Measurements from ENCODE around the gene XPC.

The XPC gene

DNA sequence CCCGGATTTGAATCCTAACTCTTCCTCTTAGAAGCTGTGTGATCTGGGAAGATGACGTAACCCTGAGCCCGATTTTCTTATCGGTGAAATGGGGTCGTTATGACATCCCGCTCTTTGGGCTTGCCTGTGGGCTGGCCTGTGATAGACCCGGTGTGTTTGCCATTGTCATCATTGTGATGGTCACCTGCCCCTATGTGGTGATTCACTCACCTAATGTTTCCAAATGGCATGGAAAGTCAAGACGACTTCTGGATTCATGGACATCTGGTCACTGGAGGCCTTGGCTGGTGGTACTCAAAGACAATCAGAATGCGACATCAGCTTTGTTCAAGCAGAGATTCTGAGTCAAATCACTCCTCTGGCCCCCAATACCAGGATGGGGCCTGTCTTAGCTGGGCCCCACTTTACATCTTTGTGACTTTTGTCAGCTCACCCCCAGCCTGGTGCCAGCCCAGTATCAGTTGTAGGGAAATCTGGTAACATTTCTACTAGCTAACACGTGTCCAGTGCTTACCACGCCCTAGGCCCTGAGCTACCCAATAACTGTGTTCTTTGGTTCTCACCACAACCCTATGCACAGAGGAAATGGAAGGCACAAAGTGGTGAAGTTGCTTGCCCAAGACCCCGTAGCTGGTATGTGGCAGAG is 50.8 kb downstream of the XPC start:
- TF ChIP-seq TCF12 (IDR thresholded peaks at IDR 0.05; ENCODE audit: low read depth) (no peak), RAD21 (IDR thresholded peaks at IDR 0.05; ENCODE audit: low read depth) (no peak), FOXM1 (IDR thresholded peaks at IDR 0.05; ENCODE audit: borderline replicate concordance, low read depth) (no peak), TEAD4 (IDR thresholded peaks at IDR 0.05) (no peak), TAF1 (IDR thresholded peaks at IDR 0.05; ENCODE audit: low read depth) (no peak), YY1 (IDR thresholded peaks at IDR 0.05; ENCODE audit: low read depth) (no peak), EP300 (IDR thresholded peaks at IDR 0.05; ENCODE audit: borderline replicate concordance) (no peak), ZBTB7A (IDR thresholded peaks at IDR 0.05; ENCODE audit: low read depth) (no peak), EGR1 (IDR thresholded peaks at IDR 0.05) (no peak), CREB1 (IDR thresholded peaks at IDR 0.05; ENCODE audit: low read depth) (no peak), CEBPB (IDR thresholded peaks at IDR 0.05) (no peak)
- TF ChIP-seq, protein P1, sequence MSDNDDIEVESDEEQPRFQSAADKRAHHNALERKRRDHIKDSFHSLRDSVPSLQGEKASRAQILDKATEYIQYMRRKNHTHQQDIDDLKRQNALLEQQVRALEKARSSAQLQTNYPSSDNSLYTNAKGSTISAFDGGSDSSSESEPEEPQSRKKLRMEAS (IDR thresholded peaks at IDR 0.05), result no peak
- TF ChIP-seq, protein P2, sequence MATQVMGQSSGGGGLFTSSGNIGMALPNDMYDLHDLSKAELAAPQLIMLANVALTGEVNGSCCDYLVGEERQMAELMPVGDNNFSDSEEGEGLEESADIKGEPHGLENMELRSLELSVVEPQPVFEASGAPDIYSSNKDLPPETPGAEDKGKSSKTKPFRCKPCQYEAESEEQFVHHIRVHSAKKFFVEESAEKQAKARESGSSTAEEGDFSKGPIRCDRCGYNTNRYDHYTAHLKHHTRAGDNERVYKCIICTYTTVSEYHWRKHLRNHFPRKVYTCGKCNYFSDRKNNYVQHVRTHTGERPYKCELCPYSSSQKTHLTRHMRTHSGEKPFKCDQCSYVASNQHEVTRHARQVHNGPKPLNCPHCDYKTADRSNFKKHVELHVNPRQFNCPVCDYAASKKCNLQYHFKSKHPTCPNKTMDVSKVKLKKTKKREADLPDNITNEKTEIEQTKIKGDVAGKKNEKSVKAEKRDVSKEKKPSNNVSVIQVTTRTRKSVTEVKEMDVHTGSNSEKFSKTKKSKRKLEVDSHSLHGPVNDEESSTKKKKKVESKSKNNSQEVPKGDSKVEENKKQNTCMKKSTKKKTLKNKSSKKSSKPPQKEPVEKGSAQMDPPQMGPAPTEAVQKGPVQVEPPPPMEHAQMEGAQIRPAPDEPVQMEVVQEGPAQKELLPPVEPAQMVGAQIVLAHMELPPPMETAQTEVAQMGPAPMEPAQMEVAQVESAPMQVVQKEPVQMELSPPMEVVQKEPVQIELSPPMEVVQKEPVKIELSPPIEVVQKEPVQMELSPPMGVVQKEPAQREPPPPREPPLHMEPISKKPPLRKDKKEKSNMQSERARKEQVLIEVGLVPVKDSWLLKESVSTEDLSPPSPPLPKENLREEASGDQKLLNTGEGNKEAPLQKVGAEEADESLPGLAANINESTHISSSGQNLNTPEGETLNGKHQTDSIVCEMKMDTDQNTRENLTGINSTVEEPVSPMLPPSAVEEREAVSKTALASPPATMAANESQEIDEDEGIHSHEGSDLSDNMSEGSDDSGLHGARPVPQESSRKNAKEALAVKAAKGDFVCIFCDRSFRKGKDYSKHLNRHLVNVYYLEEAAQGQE (IDR thresholded peaks at IDR 0.05; ENCODE audit: low read depth), result no peak
- TF ChIP-seq, protein P3, sequence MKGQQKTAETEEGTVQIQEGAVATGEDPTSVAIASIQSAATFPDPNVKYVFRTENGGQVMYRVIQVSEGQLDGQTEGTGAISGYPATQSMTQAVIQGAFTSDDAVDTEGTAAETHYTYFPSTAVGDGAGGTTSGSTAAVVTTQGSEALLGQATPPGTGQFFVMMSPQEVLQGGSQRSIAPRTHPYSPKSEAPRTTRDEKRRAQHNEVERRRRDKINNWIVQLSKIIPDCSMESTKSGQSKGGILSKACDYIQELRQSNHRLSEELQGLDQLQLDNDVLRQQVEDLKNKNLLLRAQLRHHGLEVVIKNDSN (IDR thresholded peaks at IDR 0.05), result no peak

DNA sequence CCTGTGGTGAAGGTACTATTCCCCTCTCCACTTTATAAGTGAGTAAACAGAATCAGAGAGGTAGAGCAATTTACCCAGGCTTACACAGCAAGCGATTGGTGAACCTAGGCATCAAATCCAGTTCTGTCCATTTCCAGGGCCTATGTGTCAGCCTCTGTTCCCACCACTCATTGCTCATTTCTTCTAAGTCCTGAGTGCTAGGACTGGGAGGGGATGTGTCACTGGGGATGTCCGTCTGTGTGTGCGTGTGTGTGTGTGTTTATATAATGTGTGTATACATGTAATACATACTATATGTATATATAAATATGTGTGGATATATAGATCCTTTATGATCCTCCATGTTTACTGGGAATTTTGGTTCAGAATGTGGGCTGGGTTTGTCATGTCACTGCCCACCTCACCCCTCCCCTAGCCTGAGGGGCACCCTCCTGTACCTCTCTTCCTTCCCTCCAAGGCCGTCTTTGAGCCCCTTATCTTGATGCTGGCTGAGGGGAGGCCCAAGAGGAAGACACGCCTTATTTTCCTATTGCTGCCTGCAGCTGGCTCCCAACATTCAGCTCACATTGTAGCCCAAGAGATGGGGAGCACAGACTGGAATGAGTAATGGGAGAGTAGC is 51.4 kb downstream of the XPC start:
- TF ChIP-seq YY1 (IDR thresholded peaks at IDR 0.05; ENCODE audit: low read depth) (no peak), TAF1 (IDR thresholded peaks at IDR 0.05; ENCODE audit: low read depth) (no peak), ZBTB7A (IDR thresholded peaks at IDR 0.05; ENCODE audit: low read depth) (no peak), RAD21 (IDR thresholded peaks at IDR 0.05; ENCODE audit: low read depth) (no peak), FOXM1 (IDR thresholded peaks at IDR 0.05; ENCODE audit: borderline replicate concordance, low read depth) (no peak), EP300 (IDR thresholded peaks at IDR 0.05; ENCODE audit: borderline replicate concordance) (no peak), TCF12 (IDR thresholded peaks at IDR 0.05; ENCODE audit: low read depth) (no peak), EGR1 (IDR thresholded peaks at IDR 0.05) (no peak), TEAD4 (IDR thresholded peaks at IDR 0.05) (no peak), CEBPB (IDR thresholded peaks at IDR 0.05) (no peak)

DNA sequence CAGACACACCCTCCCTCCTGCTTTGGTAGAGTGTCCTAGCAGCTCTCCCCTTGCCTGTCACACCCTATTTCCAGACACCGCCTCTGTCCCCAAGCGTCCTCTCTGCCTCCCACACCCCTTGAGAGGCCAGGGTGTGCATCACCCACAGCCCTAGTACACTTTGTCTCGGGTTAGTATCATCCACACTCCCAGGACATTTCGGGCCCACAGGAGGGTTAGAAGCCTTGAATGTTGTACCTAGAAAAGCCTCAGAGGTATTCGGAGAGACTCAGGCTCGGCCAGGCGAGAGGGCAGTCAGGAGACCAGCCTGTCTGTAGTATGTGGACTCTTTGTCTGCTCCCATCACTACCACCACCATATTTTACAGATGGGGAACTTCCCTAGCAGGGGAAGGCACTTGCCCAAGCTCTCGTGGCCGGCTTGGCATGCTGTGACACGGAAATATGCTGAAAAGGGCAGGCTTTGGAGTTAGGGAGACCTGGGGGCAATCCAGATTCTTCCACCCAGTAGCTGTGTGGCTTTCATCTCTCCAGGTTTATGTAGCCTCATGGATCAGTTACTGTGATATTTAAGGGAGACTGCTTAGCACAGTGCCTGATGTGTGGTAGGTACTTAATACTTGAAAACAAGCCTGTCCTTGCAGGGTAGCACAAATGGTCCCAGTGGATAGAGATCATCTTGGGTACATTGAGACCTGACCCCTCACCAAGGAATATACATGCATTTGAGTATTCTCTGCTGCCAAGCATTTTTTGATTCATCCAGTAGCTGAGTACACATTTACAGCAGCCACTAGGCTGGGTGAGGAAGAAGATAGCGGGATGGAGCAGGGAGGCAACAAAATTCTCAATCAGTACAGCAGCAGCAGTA is 52.1 kb downstream of the XPC start:
- TF ChIP-seq TAF1 (IDR thresholded peaks at IDR 0.05; ENCODE audit: low read depth) (no peak), TEAD4 (IDR thresholded peaks at IDR 0.05) (no peak)

DNA sequence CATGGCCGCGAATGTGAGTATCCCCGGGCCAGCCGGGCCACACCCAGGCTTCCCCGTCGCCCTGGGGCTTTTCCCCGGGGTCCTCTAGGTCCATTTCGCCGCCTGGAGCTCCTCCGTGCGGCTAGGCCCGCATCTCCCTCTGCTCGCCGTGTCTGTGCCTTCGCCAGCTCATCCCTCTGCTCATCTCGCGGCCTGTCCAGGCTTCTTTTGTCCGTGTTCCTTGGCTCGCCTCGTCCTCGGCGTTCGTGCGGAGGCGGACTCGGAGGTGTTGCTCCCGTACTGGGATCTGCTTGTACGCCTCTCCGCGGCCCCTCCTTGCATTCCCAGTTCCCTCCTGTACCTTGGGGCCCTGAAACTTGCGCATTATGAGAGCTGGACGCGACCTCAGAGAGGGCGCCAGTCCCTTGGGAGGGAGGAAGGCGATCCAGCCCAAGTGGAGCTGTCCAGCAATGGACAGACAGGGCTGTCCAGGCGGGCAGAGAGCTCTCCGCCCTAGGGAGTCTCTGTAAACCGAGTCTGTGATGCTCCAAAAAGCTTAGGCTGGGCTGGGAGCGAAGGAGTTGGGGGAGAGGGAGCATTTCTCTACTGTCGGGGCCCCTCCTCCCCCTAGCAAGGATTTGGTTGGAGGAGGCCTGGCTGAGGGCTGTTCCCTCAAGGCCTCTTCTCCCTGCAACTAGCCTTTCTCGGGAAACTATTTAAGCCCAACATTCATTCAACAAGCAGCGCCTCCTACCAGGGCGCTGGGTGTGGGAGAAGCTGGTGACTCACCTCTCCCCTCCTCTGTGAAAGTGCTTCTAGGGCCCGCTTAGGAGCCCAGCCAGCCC is 53.0 kb downstream of the XPC start:
- TF ChIP-seq TAF1 (IDR thresholded peaks at IDR 0.05; ENCODE audit: low read depth) (0 out of 2 replicates have a peak, but pooled peaks have one; percentile 5), CREB1 (IDR thresholded peaks at IDR 0.05; ENCODE audit: low read depth) (no peak)
- TF ChIP-seq, protein P2 (IDR thresholded peaks at IDR 0.05; ENCODE audit: low read depth), result peak; percentile 91

DNA sequence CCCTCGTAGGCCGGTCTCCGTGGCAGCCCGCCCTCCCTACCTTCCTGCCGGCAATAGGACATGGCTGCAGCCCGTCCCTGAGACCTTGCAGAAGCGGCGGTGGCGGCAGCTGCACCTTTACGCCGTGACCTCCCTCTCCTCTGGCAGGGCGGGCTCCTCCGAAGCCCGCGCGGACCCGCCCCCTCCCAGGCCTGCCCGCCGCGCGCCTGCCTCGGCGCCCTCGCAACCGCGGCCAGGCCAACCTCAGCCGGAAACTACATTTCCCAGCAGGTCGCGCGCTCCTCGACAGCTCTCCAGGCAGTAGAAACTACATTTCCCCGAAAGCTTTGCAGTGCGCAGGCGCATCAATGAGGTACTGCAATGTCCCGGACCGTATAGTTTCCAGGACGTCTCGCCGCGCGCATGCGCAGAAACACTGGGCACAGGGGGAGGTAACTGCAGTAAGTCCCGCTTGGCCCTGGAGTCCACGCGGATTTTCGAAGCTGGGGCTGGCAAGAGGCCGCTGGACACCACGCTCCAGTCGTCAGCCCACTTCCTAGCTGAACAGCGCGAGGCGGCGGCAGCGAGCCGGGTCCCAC is 53.7 kb downstream of the XPC start, which contains the start of the genes CHCHD4 and TMEM43:
Gene CHCHD4, minus strand, starts transcription at position 256 of the 578 bp plus-strand sequence. Its CDS starts 194 bp downstream, at position 62.
Gene TMEM43, plus strand, starts transcription at position 438 of the 578 bp plus-strand sequence. CDS start 142 bp downstream, outside the sequence.
- TF ChIP-seq CREB1 (IDR thresholded peaks at IDR 0.05; ENCODE audit: low read depth) (peak; percentile 38; the same call in 1 of the 2 replicates), FOXM1 (IDR thresholded peaks at IDR 0.05; ENCODE audit: borderline replicate concordance, low read depth) (no peak), EGR1 (IDR thresholded peaks at IDR 0.05) (peak; percentile 37; the same call in 1 of the 2 replicates), RAD21 (IDR thresholded peaks at IDR 0.05; ENCODE audit: low read depth) (no peak), TCF12 (IDR thresholded peaks at IDR 0.05; ENCODE audit: low read depth) (peak; percentile 31; the same call in 1 of the 2 replicates)
- TF ChIP-seq, protein P1 (IDR thresholded peaks at IDR 0.05), result peak; percentile 82

Measured in Ishikawa (cell line).